Measurements from ENCODE around the gene TMEFF2.

The TMEFF2 gene, protein sequence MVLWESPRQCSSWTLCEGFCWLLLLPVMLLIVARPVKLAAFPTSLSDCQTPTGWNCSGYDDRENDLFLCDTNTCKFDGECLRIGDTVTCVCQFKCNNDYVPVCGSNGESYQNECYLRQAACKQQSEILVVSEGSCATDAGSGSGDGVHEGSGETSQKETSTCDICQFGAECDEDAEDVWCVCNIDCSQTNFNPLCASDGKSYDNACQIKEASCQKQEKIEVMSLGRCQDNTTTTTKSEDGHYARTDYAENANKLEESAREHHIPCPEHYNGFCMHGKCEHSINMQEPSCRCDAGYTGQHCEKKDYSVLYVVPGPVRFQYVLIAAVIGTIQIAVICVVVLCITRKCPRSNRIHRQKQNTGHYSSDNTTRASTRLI

DNA sequence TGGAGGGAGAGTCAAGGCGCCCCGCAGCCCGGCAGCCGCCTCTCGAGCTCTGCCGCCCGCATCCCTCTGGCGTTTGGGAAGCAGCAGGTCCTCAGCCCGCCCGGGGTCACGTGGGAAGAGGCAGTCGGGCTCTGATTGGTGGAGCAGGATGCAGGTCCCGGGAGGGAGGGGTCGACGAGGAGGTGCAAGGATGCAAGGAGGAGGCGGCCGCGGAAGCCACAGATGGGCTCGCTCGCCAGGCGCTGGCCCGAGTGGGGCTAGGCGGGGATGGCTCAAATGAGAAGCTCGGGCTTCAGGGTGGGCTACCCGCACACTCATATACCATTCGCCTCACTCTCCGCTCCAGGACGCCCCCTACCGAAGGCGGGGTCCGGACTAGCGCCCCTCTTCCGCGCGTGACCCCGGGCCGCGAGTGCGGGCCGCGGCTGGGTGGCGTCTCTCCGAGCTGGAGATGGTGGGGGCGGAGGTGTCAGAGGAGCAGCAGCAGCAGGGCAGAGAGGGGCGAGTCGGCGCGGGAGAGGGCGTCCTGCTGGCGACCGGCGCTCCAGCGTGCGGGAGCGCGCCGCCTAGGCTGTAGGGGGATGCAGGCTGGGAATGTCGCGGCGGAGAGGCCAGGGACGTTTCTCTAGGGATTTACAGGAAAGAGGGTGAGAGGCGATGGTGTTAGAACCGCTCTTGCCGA lies at the start of gene TMEFF2:
TSS of gene TMEFF2 (minus strand) at position 68 of the 682 bp plus-strand sequence. CDS start 409 bp downstream, outside the sequence.
- peak; percentile 97 for DNase-seq

GRCh38 chr2:192243488-192243887 lies 48.8 kb upstream of the TMEFF2 start:
- DNase-seq, result peak; percentile 71

- peak; percentile 88 for DNase-seq
Measured at GRCh38 chr2:192236136-192236535, 41.4 kb upstream of the TMEFF2 start.

DNA sequence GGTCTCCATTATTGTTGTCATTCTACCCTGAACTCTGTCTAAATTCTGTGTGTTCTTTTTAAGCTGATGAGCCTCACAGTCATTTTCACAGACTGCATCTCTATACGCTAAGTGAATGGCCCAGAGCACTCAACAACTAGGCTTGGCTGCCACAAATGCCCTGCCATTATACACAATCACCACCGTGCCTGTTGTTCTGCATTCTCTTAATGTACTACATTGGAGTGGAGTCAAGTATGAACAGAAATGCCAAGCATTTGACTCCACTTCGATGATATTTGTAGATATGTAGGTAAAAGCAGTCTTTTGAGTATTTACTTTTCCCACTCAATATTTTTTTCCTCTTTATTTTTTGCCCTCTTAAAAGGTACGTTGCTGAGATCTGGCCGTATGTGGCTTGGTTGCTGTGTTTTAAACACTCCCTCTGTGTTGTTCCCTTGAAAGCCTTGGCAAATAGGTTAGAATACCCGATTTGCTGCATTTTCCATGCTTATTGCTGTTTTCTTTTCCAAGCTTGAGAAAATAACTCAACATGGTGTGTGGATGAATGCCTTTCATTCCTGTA lies 36.2 kb upstream of the TMEFF2 start:
- no peak for DNase-seq

DNA sequence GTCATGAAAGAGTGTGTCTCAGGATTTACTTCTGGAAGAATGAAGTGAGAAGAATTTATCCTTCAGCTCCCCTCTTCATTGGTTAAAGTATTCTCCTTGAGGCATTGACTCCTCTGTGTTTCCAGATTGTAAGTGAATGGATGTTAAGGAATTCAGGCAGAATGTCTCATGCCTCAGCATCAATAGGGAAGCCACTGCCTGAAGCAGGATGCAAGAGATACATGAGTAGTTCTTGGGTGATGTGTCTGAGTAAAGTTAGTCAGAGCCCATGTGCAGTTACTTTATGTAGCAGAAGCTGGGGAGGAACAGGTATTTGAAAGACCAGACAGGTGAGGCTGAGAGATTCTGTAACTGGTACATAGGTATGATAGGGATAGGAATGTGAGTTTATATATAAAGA lies 34.0 kb upstream of the TMEFF2 start:
- peak; percentile 18 for DNase-seq

DNA sequence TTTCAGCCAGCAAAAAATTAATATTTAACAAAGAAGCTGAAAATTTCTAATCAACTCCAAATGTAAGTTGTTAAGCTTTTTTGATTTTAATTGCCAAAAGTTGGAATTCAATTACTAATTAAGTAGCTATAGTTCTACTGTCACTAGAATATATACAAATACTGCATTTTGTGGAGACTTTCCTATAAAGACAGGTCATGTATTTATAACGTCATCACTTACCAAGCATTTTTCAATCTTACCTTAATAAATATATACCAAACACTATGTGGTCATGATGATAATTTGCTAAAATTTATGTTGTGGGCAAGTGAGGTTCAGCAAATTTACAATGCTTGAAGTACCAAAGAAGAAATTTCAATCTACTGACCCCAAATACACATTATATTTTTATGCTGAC lies 24.2 kb upstream of the TMEFF2 start:
- no peak for DNase-seq

- DNase-seq, result no peak
Measured at GRCh38 chr2:192218377-192218776, 23.6 kb upstream of the TMEFF2 start.

- DNase-seq, result no peak
Measured at GRCh38 chr2:192216336-192216735, 21.6 kb upstream of the TMEFF2 start.

- no peak for DNase-seq
Measured at GRCh38 chr2:192215096-192215877, 20.6 kb upstream of the TMEFF2 start.

DNA sequence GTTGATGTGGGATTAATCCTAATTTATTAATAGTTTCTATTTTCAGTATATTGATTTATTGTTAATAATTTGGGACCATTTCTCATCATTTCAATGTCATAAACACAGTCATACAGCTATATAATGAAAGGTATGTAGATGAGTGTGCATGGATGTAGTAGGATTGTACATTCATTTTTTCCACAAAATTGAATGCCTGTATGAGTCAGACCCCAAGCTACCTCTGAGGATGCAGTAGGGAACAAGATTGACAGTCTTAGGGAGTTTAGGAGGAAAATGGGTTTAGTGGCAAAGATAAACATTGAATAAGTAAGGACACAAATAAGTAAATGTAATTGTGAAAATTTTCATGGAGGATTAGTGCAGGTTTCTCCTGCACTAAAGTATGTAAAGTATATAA lies 14.1 kb upstream of the TMEFF2 start:
- DNase-seq, result peak; percentile 61

GRCh38 chr2:192206399-192206798 lies 11.7 kb upstream of the TMEFF2 start:
- DNase-seq, result no peak

DNA sequence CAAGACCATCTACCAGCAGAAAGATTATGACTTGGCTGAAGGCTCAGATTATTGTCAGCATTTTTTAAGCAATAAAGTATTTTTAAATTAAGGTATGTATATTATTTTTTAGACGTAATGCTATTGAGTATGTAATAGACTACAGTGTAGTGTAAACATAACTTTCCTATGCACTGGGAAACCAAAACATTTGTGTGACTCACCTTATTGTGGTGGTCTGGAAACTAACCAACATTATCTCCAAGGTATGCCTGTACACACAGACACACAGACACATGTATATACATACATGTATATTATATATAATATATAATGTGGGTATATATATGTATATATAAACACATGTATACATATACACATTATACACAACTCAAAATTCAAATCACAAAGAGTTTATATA lies 9.1 kb upstream of the TMEFF2 start:
- peak; percentile 40 for DNase-seq

DNA sequence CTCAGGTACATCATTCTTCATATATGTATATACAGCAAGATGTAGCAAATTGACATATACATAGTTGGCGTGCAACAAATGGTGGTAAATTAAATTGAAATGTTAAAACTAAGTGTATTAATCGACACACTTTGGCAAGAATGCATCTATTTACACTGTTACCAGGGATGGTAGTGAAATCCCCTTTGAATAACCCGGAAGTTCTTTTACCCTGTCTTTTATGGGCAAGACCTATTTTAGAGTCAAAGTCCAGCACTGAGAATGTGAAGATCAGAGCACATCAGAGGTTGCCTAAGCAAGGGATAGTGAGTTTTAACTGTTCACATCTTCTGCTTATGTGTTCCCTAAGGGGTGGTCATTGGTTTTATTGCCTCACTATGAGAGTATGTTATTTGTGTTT lies 7.6 kb upstream of the TMEFF2 start:
- DNase-seq, result no peak

DNA sequence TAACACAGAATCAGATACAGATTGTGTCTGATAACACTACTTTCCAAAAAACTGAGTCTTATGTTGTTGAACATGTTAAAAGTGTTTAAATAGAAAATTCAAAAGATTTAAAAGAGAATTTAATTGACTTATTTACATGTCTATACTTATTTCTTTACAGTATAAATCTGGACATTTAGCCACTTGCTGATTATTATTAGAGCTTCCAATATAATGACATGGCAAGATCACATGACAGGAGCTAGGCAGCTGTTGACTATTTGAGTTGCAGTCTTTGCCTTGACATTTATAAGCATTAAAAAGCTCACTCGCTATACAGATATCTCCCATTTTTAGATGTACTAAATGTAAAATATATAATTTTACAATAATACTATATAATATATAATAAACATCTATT lies 6.4 kb upstream of the TMEFF2 start:
- DNase-seq, result no peak

DNA sequence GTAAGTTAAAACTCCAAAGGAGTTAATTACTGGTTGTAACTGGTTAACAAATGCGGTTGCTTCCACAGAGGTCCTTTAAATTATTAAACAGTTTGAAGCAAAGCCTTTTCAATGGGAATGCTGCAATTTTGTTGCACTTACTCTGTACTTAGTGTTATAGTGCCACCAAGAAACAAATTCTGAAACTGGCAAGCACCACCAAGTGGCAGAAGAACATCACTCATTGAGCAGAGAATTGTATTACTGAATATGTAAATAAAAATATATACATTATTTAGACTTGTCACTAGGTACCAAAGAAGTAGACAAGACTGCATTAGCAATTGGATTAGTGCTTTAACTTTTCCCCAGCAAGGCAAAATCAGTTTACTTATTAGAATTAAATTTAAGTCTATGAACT lies 2.6 kb upstream of the TMEFF2 start:
- DNase-seq, result peak; percentile 56

- peak; percentile 25 for DNase-seq
Measured at GRCh38 chr2:192196421-192197194, 1.9 kb upstream of the TMEFF2 start.

DNA sequence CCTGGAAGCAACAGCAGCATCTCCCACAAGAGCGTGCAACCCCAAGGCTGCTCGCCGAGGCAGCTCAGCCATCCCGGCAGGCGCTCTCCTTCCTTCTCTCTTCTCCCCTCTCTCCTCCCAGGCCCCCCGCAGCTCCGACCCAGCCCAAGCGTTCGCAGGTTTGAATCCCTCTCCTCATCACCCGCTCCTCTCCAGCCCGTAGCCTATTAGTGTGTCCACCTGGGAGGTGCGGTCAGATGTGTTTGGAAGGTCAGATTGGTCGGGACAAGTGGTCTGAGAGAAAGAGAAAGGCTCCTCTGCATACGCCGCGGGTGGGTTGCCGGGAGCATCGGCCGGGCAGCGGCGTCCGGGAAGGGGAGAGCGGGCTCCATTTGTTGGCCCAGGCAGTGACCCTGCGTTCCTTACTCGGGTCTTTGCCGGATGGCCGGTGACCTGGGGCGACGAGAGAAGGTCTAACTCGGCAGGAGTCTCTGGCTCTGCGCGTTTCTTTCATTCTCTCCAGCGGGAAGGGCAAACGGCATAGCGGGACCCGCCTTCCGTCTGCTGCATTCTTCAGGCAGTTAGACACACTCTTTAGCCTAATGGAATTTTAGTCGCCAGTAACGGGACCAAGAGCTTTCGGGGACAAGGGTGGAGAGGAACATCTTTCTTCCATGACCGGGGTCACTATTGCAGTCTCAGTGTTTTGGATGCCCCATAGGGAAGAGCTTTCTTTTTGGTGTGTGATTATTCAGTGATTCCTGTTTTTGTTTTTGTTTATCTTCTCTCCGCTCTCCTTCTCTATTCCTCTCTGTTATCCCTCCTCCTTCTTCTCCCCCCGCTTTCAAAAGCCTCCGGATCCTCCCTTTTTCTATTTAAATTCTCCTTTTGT lies 1.1 kb upstream of the TMEFF2 start:
- peak; percentile 45 for DNase-seq

DNA sequence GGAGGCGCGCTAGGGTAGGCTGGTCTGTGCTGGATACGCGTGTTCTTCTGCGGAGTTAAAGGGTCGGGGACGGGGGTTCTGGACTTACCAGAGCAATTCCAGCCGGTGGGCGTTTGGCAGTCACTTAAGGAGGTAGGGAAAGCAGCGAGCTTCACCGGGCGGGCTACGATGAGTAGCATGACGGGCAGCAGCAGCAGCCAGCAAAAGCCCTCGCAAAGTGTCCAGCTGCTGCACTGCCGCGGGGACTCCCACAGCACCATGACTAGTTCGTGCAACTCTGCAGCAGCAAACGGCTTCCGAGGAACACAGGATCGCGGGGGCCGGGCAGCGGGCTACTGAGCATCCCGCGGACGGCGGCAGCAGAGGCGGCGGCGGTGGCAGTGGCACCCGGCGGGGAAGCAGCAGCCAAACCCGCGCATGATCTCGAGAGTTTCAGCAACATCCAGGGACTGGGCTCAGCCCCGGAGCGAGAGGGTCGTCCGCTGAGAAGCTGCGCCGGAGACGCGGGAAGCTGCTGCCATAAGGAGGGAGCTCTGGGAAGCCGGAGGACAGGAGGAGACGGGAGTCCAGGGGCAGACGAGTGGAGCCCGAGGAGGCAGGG lies 368 bp downstream of the TMEFF2 start:
- DNase-seq, result peak; percentile 58

GRCh38 chr2:192190474-192190873 lies 4.3 kb downstream of the TMEFF2 start:
- DNase-seq, result peak; percentile 62

DNA sequence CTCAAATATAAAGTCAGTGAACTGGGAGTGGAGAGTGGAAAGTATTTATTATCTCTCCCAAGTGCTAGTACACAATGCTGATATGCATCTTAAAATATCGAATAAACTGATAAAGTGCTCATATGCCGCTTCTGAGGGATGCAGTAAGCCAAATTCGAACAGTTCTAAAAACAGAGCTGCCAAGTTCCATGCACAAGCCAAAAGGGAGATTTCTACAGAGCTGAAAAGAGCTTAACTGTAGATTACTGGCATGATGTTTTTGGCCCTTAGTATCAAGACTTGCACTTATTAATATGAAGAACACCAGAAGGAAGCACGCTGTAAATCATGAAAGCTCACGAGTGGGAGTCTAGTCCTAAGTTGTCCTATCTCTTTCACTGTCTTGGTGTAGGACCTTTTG lies 7.9 kb downstream of the TMEFF2 start:
- DNase-seq, result no peak

DNA sequence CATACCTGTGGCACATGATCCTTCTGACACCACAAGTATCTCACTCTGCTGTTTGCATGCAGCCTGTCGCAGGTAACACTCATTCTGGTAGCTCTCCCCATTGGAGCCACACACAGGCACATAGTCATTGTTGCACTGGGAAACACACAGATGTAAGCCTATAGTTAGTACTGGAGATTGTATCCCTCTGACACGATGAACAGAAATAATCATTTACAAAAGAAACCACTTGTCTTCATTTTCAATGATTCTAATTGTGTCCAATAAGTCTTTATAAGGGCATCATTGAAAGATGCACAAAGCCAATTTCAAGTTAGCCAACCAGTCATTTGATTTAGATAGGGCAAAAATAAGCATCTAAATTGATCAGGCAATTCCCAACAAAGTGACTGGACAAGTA lies 10.4 kb downstream of the TMEFF2 start:
- no peak for DNase-seq
